Activated T-cell treated with anti-CD3 and anti-CD28 coated beads for 4 hours (primary cell): Measurements from ENCODE around the gene SLC6A3.

Experiments used
- DNase-seq: peaks from one replicate; pipeline ENCODE4 v3.0.0-alpha.2; 2020

The SLC6A3 gene

GRCh38 chr5:1404062-1404461 is 41.2 kb downstream of the SLC6A3 start:
- DNase-seq: no peak

- no peak for DNase-seq
Measured at GRCh38 chr5:1402611-1403255, 42.5 kb downstream of the SLC6A3 start.

- no peak for DNase-seq
Measured at GRCh38 chr5:1401536-1402138, 43.6 kb downstream of the SLC6A3 start.

- DNase-seq: no peak
Measured at GRCh38 chr5:1400936-1401335, 44.3 kb downstream of the SLC6A3 start.

- DNase-seq: no peak
Measured at GRCh38 chr5:1400211-1400855, 44.9 kb downstream of the SLC6A3 start.

GRCh38 chr5:1399737-1400136 is 45.5 kb downstream of the SLC6A3 start:
- no peak for DNase-seq

- no peak for DNase-seq
Measured at GRCh38 chr5:1396293-1396816, 48.9 kb downstream of the SLC6A3 start.

GRCh38 chr5:1394881-1395860 is 50.1 kb downstream of the SLC6A3 start:
- no peak for DNase-seq

GRCh38 chr5:1393571-1394501 is 51.4 kb downstream of the SLC6A3 start:
- DNase-seq: no peak

GRCh38 chr5:1392801-1393565 is 52.3 kb downstream of the SLC6A3 start:
- DNase-seq: no peak

- no peak for DNase-seq
Measured at GRCh38 chr5:1392261-1392660, 53.0 kb downstream of the SLC6A3 start.

- no peak for DNase-seq
Measured at GRCh38 chr5:1391691-1392090, 53.5 kb downstream of the SLC6A3 start.

GRCh38 chr5:1390861-1391600 is 54.2 kb downstream of the SLC6A3 start:
- no peak for DNase-seq

GRCh38 chr5:1390333-1390732 is 54.9 kb downstream of the SLC6A3 start:
- no peak for DNase-seq

- no peak for DNase-seq
Measured at GRCh38 chr5:1388383-1388967, 56.8 kb downstream of the SLC6A3 start.

GRCh38 chr5:1387876-1388275 is 57.4 kb downstream of the SLC6A3 start:
- no peak for DNase-seq

- no peak for DNase-seq
Measured at GRCh38 chr5:1387059-1387755, 58.0 kb downstream of the SLC6A3 start.

GRCh38 chr5:1386274-1386717 is 58.9 kb downstream of the SLC6A3 start:
- peak; percentile 42 for DNase-seq
